H9 (cell line): ENCODE measurements around the gene MYBPC2. TPM values are rescaled to one million over a fixed set of nuclear protein-coding genes. Genes with fewer than 3 reads are reported as not detected.

ENCODE experiments used
- DNase-seq: peaks from one replicate; pipeline ENCODE4 v3.0.0-alpha.2; 2017
- H2AFZ ChIP-seq: one replicate; pipeline ENCODE4 v1.6.1; 2013; ENCODE audit warnings: mild to moderate bottlenecking, low read length, control low read depth, moderate library complexity
- H2AK5ac ChIP-seq: 2 replicates; pipeline ENCODE4 v1.6.1; 2013; ENCODE audit warnings: low read length, control low read depth, mixed read lengths; ENCODE audit not compliant: insufficient read length
- H2BK120ac ChIP-seq: one replicate; pipeline ENCODE4 v1.6.1; 2013; ENCODE audit warnings: low read depth, mild to moderate bottlenecking, low read length, control low read depth, inconsistent platforms; ENCODE audit not compliant: poor library complexity, severe bottlenecking
- H2BK12ac ChIP-seq: 2 replicates; pipeline ENCODE4 v1.6.1; 2013; ENCODE audit warnings: low read length, control low read depth, mixed read lengths, low read depth; ENCODE audit not compliant: insufficient read length
- H2BK15ac ChIP-seq: 2 replicates; pipeline ENCODE4 v1.6.1; 2013; ENCODE audit warnings: low read depth, low read length, control low read depth
- H2BK20ac ChIP-seq: one replicate; pipeline ENCODE4 v1.6.1; 2013; ENCODE audit warnings: low read depth, mild to moderate bottlenecking, low read length, control low read depth, inconsistent platforms; ENCODE audit not compliant: poor library complexity, severe bottlenecking
- H2BK5ac ChIP-seq: 2 replicates; pipeline ENCODE4 v1.6.1; 2013; ENCODE audit warnings: low read length, control low read depth, mixed read lengths; ENCODE audit not compliant: insufficient read length
- H3K14ac ChIP-seq: 2 replicates; pipeline ENCODE4 v1.6.1; 2013; ENCODE audit warnings: low read length, control low read depth; ENCODE audit not compliant: insufficient read depth
- H3K18ac ChIP-seq: 2 replicates; pipeline ENCODE4 v1.6.1; 2013; ENCODE audit warnings: low read depth, mild to moderate bottlenecking, mixed read lengths, low read length, control low read depth; ENCODE audit not compliant: insufficient read length
- H3K23ac ChIP-seq: 2 replicates; pipeline ENCODE4 v1.6.1; 2013; ENCODE audit warnings: low read length, control low read depth, mixed read lengths, low read depth; ENCODE audit not compliant: insufficient read length
- H3K23me2 ChIP-seq: 2 replicates; pipeline ENCODE4 v1.6.1; 2013; ENCODE audit warnings: low read depth, mild to moderate bottlenecking, mixed read lengths, low read length, control low read depth; ENCODE audit not compliant: insufficient read length, poor library complexity, severe bottlenecking
- H3K27ac ChIP-seq: 2 replicates; pipeline ENCODE4 v1.5.1; 2013; ENCODE audit warnings: low read length, control low read depth, mixed read lengths, low read depth; ENCODE audit not compliant: insufficient read length
- H3K27me3 ChIP-seq: 2 replicates; pipeline ENCODE4 v1.6.1; 2013; ENCODE audit warnings: low read length, control low read depth, inconsistent platforms; ENCODE audit not compliant: insufficient read depth
- H3K4ac ChIP-seq: 2 replicates; pipeline ENCODE4 v1.6.1; 2013; ENCODE audit warnings: low read depth, mild to moderate bottlenecking, control low read depth, inconsistent platforms, low read length, moderate library complexity
- H3K4me1 ChIP-seq: 2 replicates; pipeline ENCODE4 v1.6.1; 2013; ENCODE audit warnings: low read length, control low read depth, inconsistent platforms; ENCODE audit not compliant: insufficient read depth
- H3K4me2 ChIP-seq: 2 replicates; pipeline ENCODE4 v1.6.1; 2013; ENCODE audit warnings: low read length, control low read depth, mixed read lengths; ENCODE audit not compliant: insufficient read length, insufficient read depth
- H3K56ac ChIP-seq: 2 replicates; pipeline ENCODE4 v1.6.1; 2013; ENCODE audit warnings: low read depth, mild to moderate bottlenecking, mixed read lengths, low read length, control low read depth; ENCODE audit not compliant: insufficient read length
- H3K79me1 ChIP-seq: 2 replicates; pipeline ENCODE4 v1.6.1; 2013; ENCODE audit warnings: low read depth, mild to moderate bottlenecking, moderate library complexity, low read length, control low read depth, inconsistent platforms; ENCODE audit not compliant: insufficient read depth, poor library complexity, severe bottlenecking
- H3K79me2 ChIP-seq: 2 replicates; pipeline ENCODE4 v1.6.1; 2013; ENCODE audit warnings: low read length, control low read depth, inconsistent platforms; ENCODE audit not compliant: insufficient read depth
- H3K9ac ChIP-seq: 2 replicates; pipeline ENCODE4 v1.6.1; 2013; ENCODE audit warnings: low read length, control low read depth, mixed read lengths; ENCODE audit not compliant: insufficient read length; ENCODE audit errors: extremely low read depth
- H3K9me3 ChIP-seq: one replicate; pipeline ENCODE4 v1.6.1; 2013; ENCODE audit warnings: low read depth, low read length, inconsistent platforms; ENCODE audit not compliant: control insufficient read depth
- H3T11ph ChIP-seq: one replicate; pipeline ENCODE4 v1.6.1; 2013; ENCODE audit warnings: mild to moderate bottlenecking, low read length, control low read depth, inconsistent platforms
- H4K20me1 ChIP-seq: one replicate; pipeline ENCODE4 v1.6.1; 2013; ENCODE audit not compliant: control insufficient read depth, insufficient read length, insufficient read depth
- H4K5ac ChIP-seq: 2 replicates; pipeline ENCODE4 v1.6.1; 2013; ENCODE audit warnings: low read depth, mild to moderate bottlenecking, mixed read lengths, low read length, control low read depth; ENCODE audit not compliant: insufficient read length
- H4K8ac ChIP-seq: replicated peaks from 2 replicates; pipeline ENCODE4 v1.6.1; 2013; ENCODE audit warnings: low read length, control low read depth, mixed read lengths, low read depth; ENCODE audit not compliant: insufficient read length
- H4K91ac ChIP-seq: 2 replicates; pipeline ENCODE4 v1.6.1; 2013; ENCODE audit warnings: low read depth, mild to moderate bottlenecking, moderate library complexity, mixed read lengths, low read length, control low read depth; ENCODE audit not compliant: insufficient read length
- H3K27ac Mint-ChIP-seq, 3 experiments: 2 replicates in 2 of 3; 3 replicates in 1 of 3; pipeline ENCODE4 v1.8.0; 2020 to 2021; ENCODE audit warnings: mixed read lengths in 3 of 3, mild to moderate bottlenecking in 1 of 3, moderate library complexity in 1 of 3
- H3K27me3 Mint-ChIP-seq: 2 replicates; pipeline ENCODE4 v1.8.0; 2021; ENCODE audit warnings: low read depth, mild to moderate bottlenecking, moderate library complexity, mixed read lengths
- H3K36me3 Mint-ChIP-seq, 3 experiments: 2 replicates in 2 of 3; 3 replicates in 1 of 3; pipeline ENCODE4 v1.8.0; 2020 to 2021; ENCODE audit warnings: low read depth in 3 of 3, mixed read lengths in 3 of 3; ENCODE audit not compliant: insufficient read depth in 1 of 3
- H3K4me1 Mint-ChIP-seq, 2 experiments: 2 replicates each; pipeline ENCODE4 v1.8.0; 2020; ENCODE audit warnings: mixed read lengths in 2 of 2
- H3K4me3 Mint-ChIP-seq, 2 experiments: 2 replicates in 1 of 2; 3 replicates in 1 of 2; pipeline ENCODE4 v1.8.0; 2020 to 2021; ENCODE audit warnings: mild to moderate bottlenecking in 2 of 2, mixed read lengths in 2 of 2, moderate library complexity in 1 of 2
- H3K9me3 Mint-ChIP-seq, 2 experiments: 2 replicates in 1 of 2; 3 replicates in 1 of 2; pipeline ENCODE4 v1.8.0; 2020; ENCODE audit warnings: mild to moderate bottlenecking in 2 of 2, mixed read lengths in 2 of 2, moderate library complexity in 1 of 2
- WGBS: extraction: QIAGEN DNeasy Blood & Tissue Kit; methylation state at CpG from one replicate; pipeline ENCODE4 v1.1.7; 2013; ENCODE audit warnings: missing lambda C conversion rate, low lambda C conversion rate, mixed read lengths; ENCODE audit not compliant: insufficient read length; ENCODE audit errors: extremely low coverage; 5-methylcytosine and 5-hydroxymethylcytosine counted together
- total RNA-seq: library from RNA; stranded (reverse); gene quantifications from 2 replicates; pipeline ENCODE4 v1.2.1, GENCODE V29; 2021
- TF ChIP-seq, protein P1 (sequence below): fragments of 200-600 bp; sonication (generic); conservative IDR thresholded peaks from 3 replicates; pipeline ENCODE4 v1.8.0; 2021; ENCODE audit warnings: antibody characterized with exemption, mild to moderate bottlenecking

The MYBPC2 gene
- total RNA-seq, 1 experiment from 2014 or later, result 4.9 TPM

DNA sequence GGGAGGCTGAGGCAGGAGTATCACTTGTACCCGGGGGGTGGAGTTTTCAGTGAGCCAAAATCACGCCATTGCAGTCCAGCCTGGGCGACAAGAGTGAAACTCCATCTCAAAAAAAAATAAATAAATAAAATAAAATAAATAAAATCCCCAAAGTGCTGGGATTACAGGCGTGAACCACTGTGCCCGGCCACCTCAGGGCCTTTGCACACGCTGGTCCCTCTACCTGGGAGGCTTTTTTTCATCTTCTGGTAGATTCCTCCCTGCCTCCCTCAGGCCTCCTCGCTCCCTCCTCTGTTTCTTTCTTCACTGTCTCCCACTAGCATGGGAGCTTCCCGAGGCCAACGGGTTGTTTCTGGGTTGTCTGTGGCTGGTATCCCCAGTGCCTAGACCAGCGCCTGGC lies 15.1 kb downstream of the MYBPC2 start:
- H3T11ph ChIP-seq, result no peak overlapping the region
- H4K20me1 ChIP-seq, result no peaks in the 10 kb centered on the region
- Mint-ChIP-seq H3K27me3 (peaks cover 8% of the 10 kb centered on the region), H3K4me1 (peaks cover 0 to 7% of the 10 kb centered on the region in 2 experiments; a peak in 2 of 4 replicates), H3K9me3 (peaks cover 2 to 8% of the 10 kb centered on the region in 2 experiments; a peak in 4 of 5 replicates), H3K36me3 (peaks cover 0 to 9% (median 6%) of the 10 kb centered on the region in 3 experiments; a peak in 5 of 7 replicates), H3K4me3 (no peak overlapping the region), H3K27ac (no peak overlapping the region; a peak in 1 of 7 replicates)
- H3K27me3 ChIP-seq, result no peaks in the 10 kb centered on the region
- no peaks in the 10 kb centered on the region for H3K79me2 ChIP-seq
- H2BK15ac ChIP-seq, result no peak overlapping the region
- no peak for DNase-seq
- no peak overlapping the region for H2AFZ ChIP-seq
- H3K4ac ChIP-seq, result no peak overlapping the region
- H4K8ac ChIP-seq, result no peak overlapping the region
- no peak overlapping the region for H3K56ac ChIP-seq
- no peak overlapping the region for H3K4me2 ChIP-seq
- no peak overlapping the region for H2BK5ac ChIP-seq
- TF ChIP-seq, protein P1, sequence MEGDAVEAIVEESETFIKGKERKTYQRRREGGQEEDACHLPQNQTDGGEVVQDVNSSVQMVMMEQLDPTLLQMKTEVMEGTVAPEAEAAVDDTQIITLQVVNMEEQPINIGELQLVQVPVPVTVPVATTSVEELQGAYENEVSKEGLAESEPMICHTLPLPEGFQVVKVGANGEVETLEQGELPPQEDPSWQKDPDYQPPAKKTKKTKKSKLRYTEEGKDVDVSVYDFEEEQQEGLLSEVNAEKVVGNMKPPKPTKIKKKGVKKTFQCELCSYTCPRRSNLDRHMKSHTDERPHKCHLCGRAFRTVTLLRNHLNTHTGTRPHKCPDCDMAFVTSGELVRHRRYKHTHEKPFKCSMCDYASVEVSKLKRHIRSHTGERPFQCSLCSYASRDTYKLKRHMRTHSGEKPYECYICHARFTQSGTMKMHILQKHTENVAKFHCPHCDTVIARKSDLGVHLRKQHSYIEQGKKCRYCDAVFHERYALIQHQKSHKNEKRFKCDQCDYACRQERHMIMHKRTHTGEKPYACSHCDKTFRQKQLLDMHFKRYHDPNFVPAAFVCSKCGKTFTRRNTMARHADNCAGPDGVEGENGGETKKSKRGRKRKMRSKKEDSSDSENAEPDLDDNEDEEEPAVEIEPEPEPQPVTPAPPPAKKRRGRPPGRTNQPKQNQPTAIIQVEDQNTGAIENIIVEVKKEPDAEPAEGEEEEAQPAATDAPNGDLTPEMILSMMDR, result no peak
- no peak overlapping the region for H3K27ac ChIP-seq
- H2AK5ac ChIP-seq, result no peak overlapping the region
- no peaks in the 10 kb centered on the region for H3K4me1 ChIP-seq
- H2BK120ac ChIP-seq, result no peak overlapping the region
- no peak overlapping the region for H4K91ac ChIP-seq
- no peaks in the 10 kb centered on the region for H3K79me1 ChIP-seq
- H3K9ac ChIP-seq, result no peak overlapping the region
- no peaks in the 10 kb centered on the region for H3K23me2 ChIP-seq
- no peak overlapping the region for H3K23ac ChIP-seq
- H3K14ac ChIP-seq, result no peak overlapping the region
- WGBS, result no CpG with 5 or more reads among the region's 10 CpGs
- no peak overlapping the region for H2BK20ac ChIP-seq
- H4K5ac ChIP-seq, result no peak overlapping the region
- no peak overlapping the region for H3K18ac ChIP-seq
- no peak overlapping the region for H2BK12ac ChIP-seq
- H3K9me3 ChIP-seq, result no peaks in the 10 kb centered on the region
